ENCODE results near the gene DBT. TPM values are rescaled to one million over a fixed set of nuclear protein-coding genes. Genes with fewer than 3 reads are reported as not detected.
"Not testable (repeated sequence)": the region's sequence is repeated elsewhere in the genome, so short reads cannot be mapped to it uniquely, and the experiment has no call there.

The DBT gene
- 8.3 TPM for total RNA-seq

DNA sequence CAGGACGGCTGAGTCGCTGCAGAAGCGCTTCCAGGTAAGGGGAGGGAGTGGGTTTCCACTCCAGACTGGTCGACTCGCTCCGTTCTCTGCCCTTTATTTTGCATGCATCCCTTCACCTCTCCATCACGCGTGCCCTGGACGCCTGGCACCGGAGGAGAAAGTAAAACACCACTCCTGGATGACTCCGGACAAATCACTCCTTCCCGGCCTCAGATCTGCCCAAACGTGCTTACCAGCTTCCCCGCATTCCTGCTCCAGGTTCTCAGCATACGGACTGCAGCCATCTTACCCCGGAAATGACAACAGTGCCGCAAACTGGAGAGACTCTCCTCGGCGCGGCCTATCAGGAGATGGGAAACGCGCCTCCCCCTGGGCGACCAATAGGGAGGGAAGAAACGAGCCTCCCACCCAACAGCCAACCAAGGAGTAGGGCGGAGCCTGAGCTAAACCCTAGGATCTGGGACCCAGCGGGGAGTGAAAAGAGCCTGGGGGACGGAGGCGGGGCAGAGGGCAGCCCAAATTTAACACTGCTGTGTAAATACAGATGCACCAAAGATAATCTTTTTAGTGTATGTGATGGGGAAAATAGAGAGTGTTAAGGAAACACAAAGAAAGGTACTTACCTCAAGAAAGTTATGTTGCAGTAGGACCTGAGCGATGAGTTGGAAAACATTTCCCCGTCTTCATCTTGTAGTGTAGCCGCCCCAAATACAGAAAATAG is at the start of gene DBT:
TSS of gene DBT (minus strand) at position 298 of the 721 bp plus-strand sequence. CDS start at position 284, 14 bp downstream.
- DNase-seq: peak; percentile 96

- DNase-seq: no peak
These were observed 48.9 kb upstream of the DBT start for GRCh38 chr1:100298512-100298911.

- DNase-seq: not testable (repeated sequence)
These were observed 47.4 kb upstream of the DBT start for GRCh38 chr1:100296997-100297396.

- DNase-seq: no peak
These were observed 46.5 kb upstream of the DBT start for GRCh38 chr1:100296140-100296539.

DNA sequence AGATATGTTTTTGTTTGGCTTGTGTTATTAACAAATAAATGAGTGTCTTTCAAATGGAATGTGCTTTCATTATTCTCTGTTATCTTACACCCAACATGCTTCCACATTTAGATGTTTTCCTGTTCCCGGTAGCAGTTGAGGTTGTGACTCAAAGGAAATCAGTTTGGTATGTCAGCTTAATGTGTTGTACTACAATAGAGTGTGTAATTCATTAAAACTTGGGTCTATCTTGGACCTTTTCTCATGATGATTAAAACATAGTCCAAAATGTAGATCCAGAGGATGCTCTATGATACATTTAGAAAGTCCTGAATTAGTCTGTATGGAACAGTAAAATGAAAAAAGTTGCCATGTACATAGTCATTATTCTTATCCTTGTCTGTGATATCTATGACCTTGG is 43.1 kb upstream of the DBT start:
- no peak for DNase-seq

GRCh38 chr1:100290291-100290690 is 40.7 kb upstream of the DBT start:
- DNase-seq: no peak

GRCh38 chr1:100287162-100287561 is 37.5 kb upstream of the DBT start:
- no peak for DNase-seq

DNA sequence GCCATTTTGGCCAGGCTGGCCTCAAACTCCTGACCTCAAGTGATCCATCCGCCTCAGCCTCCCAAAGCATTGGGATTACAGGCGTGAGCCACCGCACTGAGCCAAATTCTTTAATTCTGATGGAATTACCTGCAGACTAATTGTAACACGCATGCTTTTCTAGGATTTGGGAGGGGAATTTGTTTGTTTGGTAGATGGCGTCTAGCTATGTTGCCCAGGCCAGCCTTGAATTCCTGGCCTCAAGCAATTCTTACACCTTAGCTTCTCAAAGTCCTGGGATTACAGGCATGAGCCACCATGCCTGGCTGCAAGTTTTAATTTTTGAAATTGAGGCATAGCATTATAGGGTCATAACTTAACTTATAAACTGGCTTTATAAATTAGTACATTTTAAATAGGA is 35.0 kb upstream of the DBT start:
- no peak for DNase-seq

DNA sequence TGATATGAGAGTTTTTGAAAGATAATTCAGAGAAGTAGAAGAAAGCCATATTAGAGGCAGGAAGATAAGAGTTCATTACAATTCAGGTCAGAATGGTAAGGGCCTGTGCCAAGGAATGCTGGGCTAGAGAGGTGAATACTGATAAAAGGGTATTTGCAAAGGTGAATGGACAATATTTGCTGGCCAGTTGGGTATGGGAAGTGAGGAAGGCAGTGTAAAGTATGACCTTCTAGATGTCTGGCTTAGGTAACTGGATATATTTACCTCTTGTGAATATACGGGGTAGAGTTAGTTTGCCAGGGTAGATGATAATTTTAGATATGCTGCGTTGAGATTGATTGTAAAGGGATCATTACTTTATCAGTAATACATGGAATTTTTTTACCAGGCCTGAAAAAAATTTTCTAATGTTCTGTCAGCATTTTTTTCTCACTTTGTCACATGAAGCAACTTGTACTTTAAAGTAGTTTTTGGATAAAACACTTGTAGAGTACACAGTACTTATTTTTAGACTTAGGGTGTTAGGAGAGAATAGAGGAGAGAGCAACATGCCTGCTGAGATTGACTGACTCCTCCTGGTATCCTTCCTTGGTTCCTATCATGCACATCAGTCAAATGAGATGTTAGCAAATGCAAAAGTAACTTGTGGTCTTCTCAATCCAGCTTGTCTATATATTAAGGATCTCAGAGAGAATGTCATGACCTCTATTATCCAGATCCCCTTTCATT is 30.5 kb upstream of the DBT start:
- no peak for DNase-seq

DNA sequence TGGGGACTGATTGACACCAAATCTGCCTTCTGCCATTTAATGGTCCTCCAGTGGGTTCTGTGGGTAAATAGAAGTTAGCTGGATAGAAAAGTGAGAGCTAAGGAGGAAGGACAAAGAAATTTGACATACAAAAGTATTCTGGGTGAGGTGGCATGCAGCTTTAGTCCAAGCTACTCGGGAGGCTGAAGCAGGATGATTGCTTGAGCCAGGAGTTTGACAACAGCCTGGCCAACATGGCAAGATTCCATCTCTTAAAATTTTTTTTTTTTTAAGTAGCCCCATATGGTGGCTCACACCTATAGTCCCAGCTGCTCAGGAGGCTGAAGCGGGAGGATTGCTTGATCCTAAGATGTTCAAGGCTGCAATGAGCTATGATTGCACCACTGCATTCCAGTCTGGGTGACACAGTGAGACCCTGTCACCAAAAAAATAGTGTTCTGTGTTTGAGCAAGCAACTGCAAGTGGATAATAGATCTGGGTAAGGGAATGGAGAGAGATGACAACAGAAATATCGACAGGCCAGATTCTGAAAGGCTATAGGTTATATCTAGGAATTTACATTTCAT is 29.8 kb upstream of the DBT start:
- no peak for DNase-seq

DNA sequence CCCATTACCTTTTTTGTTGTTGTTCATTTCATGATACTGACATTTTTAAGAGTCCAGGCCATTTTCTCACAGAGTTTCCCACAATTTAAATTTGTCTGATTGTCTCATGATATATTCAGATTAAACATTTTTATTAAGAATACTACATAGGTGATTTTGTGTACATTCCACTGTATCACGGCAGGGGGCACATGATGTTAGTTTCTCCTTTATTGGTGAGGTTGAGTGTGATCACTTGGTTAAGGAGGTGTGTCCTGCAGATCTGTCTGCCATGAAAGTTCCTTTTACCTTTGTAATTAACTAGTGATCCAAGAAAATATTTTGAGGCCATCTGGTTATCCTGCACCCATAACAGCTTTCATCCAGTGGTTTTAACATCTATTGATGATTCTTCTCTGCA is 28.2 kb upstream of the DBT start:
- no peak for DNase-seq

DNA sequence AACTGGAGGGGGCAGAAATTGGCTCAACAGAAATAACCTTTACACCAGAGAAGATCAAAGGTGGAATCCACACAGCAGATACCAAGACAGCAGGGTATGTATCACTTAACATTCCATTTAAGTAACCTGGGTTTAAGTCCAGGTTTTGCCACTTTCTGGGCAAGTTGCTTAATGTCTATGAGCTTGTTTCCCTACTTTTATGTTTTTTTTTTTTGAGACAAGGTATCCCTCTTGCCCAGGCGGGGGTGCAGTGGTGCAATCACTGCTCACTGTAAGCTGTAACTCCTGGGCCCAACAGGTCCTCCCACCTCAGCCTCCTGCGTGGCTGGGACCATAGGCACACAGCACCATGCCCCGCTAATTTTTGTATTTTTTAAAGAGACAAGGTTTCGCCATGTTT is 18.6 kb upstream of the DBT start:
- no peak for DNase-seq

DNA sequence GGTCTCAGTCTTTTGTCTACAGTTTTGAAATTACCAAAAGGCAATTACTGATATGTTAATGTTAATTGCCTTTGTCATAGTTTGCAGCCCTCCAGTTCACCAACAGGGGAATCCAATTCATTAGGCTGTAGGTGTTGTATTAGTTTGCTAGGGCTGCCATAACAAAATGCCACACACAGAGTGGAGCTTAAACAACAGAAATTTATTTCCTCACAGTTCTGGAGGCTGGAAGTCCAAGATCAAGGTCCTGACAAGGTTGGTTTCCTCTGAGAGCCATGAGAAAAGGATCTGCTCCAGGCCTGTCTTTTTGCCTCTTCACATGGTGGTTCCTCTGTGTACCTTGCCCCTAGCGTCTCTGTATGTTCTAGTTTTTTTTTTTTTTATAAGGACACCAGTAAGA is 17.6 kb upstream of the DBT start:
- no peak for DNase-seq

GRCh38 chr1:100266741-100267140 is 17.1 kb upstream of the DBT start:
- DNase-seq: no peak

- DNase-seq: peak; percentile 94
These were observed 16.5 kb upstream of the DBT start, which contains the start of gene RTCA for GRCh38 chr1:100265931-100266740. Gene RTCA, plus strand, starts transcription at chr1:100266216. Its CDS starts 160 bp downstream, at chr1:100266376.

GRCh38 chr1:100265562-100265930 is 15.9 kb upstream of the DBT start:
- DNase-seq: peak; percentile 52

DNA sequence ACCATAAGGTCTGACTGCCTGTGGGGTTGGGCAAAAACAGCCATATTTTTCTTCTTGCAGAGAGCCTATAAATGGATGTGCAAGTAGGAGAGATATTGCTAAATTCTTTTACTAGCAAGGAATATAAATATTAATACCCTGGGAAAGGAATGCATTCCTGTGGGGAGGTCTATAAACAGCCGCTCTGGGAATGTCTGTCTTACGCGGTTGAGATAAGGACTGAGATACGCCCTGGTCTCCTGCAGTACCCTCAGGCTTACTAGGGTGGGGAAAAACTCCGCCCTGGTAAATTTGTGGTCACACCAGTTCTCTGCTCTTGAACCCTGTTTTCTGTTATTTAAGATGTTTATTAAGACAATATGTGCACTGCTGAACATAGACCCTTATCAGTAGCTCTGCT is 14.4 kb upstream of the DBT start:
- DNase-seq: not testable (repeated sequence)

DNA sequence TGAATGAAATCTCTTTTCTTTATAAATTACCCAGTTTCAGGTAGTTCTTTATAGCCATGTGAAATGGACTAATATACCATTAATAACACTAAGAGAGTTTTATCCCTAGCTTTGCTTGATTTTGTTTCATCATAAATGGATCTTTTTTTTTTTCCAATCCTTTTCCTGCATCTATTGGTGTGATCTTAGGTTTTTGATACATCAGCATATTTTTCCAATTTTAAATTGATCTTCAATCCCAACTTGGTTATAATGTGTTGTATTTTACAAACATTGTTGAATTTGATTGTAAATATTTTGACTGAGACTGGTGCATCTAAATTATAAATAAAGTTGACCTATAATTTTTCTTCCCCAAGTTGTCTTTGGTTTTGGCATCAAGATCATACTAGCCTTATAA is 12.1 kb upstream of the DBT start:
- DNase-seq: no peak

- DNase-seq: not testable (repeated sequence)
These were observed 8.8 kb upstream of the DBT start for GRCh38 chr1:100258427-100258826.

GRCh38 chr1:100256273-100256672 is 6.6 kb upstream of the DBT start:
- DNase-seq: not testable (repeated sequence)

DNA sequence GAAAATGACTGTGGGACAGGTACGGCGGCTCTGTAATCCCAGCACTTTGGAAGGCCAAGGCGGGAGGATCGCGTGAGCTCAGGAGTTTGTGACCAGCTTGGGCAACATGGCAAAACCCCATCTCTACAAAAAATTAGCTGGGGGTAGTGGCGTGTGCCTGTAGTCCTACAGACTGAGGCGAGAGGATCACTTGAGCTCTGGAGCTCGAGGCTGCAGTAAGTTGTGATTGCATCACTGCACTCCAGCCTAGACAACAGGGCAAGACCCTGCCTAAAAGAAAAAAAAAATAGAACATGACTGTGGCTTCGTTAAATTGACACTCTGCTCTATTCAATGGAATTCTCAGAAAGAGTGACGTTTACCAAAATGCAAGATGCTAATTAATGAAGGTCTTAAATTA is 3.9 kb upstream of the DBT start:
- DNase-seq: no peak

- no peak for DNase-seq
These were observed 3.3 kb upstream of the DBT start for GRCh38 chr1:100252901-100253300.

DNA sequence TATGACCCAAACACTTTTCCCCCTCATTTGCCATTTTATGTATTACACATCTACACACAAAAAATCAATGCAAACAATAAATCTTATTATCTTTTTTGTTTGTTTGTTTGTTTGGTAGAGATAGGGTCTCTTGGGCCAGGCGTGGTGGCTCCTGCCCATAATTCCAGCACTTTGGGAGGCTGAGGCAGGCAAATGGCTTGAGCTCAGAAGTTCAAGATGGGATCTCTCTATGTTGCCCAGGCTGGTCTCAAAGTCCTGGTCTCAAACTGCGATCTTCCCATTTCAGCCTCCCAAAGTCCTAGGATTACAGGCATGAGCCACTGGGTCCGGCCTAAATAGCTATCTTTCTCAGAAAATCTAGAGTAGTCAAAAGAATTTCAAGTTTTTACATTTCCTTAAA is 1.2 kb upstream of the DBT start:
- DNase-seq: no peak
